Stimulated activated CD4-positive, alpha-beta T cell treated with anti-CD3 and anti-CD28 coated beads, Interleukin-4, amount 100 ng/mL, for 1 hour (primary cell): ENCODE results near the gene STEAP1.

Experiments used
- DNase-seq: peaks from one replicate; pipeline ENCODE4 v3.0.0-alpha.2; 2020

Gene STEAP1

DNA sequence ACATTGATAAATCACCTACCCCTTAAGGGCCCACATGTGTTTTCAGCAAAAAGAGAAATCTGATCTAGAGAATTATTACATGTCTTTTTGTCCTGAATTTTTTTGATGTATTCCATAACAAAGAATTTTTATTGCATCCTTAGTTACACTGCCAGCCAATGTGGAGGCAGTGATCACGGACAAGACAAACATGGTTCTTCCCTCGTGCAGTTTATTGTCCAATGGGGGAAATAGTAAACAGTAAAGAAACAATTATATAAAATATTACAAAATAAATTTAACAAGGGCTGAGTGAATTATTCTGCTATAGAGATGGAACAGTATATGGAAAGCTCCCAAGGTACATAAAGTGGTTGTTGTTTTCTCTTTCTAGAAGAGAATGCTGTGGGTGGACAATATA is 59.3 kb downstream of the STEAP1 start:
- DNase-seq: no peak
